Activated CD8-positive, alpha-beta memory T cell treated with anti-CD3 and anti-CD28 coated beads for 48 hours (primary cell): ENCODE results near the gene FHAD1.

Source experiments
- DNase-seq, 3 experiments: peaks; one replicate each; pipeline ENCODE4 v3.0.0-alpha.2; 2020; ENCODE audit warnings: low read depth in 2 of 3, low spot score in 2 of 3

The FHAD1 gene

DNA sequence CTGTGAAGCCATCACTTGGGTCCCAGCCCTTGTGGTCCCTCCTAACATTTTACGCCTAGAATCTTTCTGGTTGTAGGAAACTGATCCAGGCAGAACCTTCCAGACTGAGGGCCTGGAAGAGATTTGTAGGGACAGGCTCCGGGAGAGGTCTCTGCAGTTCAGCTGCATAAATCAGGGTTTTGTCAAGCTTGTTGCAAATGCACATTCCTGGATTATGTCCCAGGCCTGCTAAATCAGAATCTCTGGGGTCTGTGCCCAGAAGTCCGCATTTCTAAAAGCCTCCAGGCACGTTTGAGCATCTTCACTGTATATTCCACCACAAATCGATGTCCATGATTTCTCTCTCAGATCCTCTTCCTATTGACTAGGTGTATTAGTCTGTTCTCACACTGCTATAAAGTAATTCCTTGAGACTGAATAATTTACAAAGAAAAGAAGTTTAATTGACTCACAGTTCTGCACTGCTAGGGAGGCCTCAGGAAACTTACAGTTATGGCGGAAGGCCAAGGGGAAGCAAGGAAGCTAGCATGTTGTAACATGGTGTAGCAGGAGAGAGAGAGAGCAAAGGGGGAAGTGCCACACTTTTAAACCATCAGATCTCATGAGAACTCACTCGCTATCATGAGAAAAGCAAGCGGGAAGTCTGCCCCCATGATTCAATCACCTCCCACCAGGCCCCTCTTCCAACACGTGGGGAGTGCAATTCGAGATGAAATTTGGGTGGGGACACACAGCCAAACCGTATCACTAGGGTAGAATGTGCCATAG lies 1.2 kb upstream of the FHAD1 start:
- no peak for DNase-seq

DNA sequence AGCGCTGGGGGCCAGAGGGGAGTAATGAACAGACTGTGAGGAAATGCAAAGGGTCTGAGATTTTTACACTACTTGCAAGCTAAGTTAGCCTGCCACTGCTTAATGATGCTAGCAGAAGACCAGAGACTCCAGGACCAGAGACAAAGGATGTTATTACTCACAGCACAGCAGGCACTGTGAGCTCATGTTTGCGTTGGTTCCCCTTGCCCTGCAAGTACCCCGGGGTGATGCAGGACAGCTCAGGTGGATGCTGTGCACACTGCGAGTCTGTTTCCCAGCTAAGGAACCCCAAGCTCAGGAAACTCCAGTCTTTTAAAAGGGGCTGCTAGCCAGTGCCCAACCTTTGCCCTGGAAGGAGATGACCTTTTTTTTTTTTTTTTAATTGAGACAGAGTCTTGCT lies 1.2 kb downstream of the FHAD1 start:
- DNase-seq, result no peak

DNA sequence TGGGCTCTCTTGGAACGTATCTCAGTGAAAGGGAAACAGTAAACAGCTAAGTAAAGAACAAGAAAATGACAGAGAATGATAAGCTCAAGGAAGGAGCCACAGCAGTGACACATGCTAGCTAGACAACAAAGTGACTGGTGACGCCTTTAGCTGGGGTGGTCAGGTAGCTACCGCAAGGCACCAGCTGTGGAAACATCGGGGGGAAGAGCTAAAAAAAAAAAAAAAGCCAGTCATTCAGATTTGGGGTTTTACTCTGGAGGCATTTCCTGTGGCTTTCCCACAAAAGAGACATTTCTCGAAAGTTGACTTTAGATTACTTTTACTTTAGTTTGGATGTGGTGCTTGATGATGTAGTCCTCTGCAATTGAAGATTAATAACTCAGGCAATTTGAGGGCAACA lies 2.1 kb downstream of the FHAD1 start:
- peak in 1 of 3 experiments; percentile 39 for DNase-seq

DNA sequence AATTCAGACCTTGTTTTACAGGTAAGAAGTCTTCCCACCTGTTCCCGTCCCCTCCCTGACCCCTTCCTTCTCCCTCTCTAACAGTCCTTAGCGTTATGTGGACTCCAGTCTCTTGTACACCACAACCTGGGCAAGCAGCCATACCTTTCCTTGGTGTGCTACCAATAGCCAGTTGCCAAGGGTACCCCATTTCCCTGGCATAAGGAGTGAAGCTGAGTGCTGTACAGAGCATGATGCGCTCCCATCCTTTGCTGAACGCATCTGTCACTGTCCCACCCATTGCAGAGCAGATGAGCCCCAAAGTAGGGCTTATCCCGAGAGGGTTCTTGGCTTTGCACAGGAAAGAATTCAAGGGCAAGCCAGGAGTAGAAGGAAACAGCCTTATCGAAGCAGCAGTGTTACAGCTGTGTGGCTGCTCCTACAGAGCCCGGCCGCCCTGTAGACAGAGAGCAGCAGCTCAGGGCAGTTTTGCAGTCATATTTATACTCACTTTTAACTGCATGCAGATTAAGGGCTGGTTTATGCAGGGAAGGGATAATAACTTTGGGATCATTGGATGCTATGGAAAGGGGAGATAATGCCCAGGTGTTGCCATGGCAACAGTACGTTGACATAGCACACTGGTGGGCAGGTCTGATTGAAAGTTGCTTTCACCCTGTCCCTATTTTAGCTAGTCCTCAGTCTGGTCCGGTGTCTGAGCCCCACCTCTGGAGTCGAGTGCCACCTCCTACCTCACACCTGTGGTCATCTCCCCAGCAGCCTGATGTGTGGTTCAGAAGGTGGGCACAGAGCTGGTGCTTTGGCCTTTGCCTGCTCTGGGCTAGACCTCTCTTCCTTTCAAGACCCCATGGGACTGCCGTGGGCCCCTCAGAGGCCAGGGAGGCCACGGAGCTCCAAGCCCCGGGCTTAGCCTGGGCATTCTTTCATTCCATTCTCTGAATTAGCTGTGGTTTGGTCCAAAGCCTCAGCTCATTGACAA lies 5.1 kb downstream of the FHAD1 start:
- no peak for DNase-seq

DNA sequence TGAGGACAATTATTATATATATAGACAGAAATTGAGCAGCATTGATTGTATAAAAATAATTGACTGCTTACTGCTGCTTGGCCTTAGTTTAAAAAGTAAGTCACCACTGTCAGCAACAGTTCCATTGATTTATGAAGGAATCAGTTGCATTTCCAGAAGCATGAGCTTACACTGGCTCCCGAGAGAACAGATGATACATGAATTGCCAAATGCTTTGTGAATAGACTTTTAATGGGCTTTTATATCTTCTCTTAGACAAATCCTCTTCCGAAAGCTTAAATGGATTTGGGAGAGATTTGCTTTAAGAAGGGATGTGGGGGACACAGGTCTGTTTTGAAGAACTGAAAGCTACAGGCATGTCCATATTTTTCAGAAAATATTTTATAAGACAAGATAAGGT lies 7.5 kb downstream of the FHAD1 start:
- no peak for DNase-seq

DNA sequence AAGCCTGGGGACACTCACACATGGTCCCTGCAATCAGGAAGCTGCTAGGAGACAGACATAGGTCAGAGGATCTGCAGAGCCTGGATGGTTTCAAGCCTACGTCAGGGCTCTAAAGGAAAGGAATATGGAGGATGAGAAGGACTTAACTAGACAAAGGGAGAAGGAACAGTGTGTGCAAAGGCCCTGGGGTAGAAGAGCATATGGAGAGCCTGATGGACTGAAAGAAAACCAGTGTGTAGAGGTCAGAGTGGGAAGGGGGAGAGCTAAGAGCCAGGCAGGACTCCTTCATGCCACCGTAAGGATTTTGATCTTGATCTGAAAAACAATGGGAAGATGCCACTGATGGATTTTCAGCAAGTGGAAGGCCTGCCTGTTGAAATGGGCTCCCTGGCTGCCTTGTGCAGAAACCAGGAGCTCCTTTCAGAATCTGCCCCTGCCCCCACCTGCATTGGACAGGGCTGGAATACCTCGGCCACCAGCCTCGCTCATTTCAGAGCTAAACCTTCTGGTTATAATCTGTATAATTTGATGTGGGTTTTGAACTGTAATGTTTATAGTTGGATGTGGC lies 8.6 kb downstream of the FHAD1 start:
- DNase-seq, result no peak

DNA sequence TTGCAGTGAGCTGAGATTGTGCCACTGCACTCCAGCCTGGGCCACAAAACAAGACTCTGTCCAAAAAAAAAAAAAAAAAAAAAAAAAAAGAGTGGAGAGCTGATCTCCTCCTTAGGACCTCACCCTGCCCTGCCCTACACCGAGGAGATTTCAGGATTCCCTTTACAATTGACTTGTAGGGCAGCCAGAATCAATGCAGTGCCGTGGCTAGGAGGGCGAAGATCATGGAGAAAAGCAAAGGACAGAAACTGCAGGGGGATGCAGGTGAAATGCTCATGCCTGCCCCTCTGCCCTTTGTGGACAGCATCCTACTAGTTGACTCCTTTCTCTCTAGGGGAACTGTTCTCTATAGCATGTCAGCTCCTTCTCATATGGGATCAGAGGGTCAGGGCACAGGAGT lies 9.6 kb downstream of the FHAD1 start:
- DNase-seq, result no peak

DNA sequence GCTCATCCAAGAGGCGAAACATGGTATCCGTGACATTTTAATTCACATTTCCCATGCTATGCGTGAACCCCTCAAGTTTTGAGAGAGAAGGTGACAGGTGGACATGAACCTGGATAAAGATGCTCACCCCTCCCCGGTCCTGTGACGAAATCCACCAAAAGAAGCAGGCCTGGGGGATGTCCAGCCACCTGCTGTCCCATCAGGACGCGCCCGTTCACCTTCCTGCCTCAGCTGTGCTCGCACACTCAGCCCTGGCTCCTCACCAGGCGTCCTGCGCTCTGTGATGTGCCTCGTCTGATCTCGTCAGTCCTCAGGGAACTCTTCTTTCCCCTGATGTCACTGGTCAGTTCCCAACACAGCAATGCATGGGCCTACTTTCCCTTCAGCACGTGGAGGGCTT lies 10.3 kb downstream of the FHAD1 start:
- DNase-seq, result no peak

DNA sequence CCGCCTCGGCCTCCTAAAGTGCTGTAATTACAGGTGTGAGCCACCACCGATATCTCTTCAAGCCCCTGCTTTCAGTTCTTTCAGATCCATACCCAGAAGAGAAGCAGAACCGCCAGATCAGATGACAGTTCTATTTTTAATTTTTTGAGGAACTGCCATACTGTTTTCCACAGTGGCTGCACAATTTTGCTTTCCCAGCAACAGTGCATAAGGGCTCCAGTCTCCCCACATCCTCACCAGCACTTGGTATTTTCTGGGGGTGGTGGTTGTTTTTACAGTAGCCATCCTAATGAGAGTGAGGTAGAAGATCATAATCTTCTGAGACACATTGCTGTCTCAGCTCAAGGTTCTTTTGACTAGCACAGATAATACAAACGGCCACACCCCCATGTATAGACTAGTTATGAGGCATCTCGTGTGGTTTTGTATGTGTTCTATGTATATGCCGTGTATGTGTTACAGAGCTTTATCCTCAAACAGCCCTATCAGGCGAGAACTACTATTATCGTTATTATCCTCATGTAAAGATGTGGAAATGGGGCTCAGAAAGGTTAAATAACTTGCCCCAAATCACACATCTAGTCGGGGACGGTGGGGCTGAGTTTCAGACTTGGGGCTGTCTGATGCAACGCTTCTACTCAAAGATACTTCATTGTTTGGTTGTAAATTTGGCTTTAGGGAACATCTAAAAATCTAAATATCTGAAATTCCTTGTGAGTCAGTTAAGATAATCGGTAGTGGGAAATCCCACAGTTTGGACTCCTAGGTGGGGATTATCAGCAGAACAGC lies 12.0 kb downstream of the FHAD1 start:
- DNase-seq, result no peak

DNA sequence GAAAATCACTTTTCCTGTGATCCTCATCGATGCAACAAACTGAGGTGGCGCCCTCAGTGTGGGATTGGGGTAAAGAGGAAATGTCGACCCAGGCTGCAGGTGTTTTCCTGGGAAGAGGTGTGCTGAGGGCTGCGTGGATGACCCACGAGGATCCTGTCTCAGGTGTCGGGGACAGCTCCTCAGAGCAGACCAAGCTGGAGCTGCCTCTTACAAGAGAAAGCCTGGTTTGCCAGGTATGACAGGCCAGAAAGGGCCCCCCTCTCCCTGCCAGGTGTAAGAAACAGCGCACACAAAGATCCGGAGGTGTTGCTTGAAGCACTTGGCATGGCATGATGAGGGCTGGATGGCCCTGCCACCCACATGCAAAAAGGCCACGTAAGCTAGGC lies 12.6 kb downstream of the FHAD1 start:
- no peak for DNase-seq

DNA sequence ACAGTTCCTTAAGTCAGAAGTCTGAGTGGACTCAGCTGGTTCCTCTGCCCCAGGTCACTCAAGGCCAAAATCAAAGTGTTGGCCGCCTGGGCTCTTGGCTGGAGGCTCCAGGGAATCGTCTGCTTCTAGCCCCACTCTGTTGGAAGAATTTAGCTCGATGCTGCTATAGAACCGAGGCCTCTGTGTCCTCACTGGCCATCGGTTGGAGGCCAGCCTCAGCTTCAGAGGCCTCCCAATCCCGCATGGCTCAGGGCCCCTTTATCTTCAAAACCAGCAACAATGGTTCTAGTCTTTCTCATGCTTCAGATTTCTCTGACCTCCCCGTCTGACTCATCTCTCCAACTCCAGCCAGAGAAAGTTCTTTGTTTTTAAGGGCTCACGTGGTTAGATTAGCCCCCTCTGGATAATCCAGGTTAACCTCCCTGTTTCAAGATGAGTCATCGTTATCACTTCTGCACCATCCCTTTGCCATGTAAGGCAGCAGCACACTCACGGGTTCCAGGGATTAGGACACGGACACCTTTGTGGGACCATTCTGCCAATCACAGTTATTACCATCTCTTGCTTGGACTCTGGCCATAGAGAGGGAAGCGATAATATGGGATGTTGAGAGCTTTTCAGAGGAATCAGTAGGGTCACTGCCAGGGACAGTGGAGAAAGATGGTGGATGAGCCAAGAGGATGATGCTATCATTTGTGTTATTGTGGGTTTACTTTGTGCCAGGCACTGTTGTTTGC lies 13.6 kb downstream of the FHAD1 start:
- no peak for DNase-seq

DNA sequence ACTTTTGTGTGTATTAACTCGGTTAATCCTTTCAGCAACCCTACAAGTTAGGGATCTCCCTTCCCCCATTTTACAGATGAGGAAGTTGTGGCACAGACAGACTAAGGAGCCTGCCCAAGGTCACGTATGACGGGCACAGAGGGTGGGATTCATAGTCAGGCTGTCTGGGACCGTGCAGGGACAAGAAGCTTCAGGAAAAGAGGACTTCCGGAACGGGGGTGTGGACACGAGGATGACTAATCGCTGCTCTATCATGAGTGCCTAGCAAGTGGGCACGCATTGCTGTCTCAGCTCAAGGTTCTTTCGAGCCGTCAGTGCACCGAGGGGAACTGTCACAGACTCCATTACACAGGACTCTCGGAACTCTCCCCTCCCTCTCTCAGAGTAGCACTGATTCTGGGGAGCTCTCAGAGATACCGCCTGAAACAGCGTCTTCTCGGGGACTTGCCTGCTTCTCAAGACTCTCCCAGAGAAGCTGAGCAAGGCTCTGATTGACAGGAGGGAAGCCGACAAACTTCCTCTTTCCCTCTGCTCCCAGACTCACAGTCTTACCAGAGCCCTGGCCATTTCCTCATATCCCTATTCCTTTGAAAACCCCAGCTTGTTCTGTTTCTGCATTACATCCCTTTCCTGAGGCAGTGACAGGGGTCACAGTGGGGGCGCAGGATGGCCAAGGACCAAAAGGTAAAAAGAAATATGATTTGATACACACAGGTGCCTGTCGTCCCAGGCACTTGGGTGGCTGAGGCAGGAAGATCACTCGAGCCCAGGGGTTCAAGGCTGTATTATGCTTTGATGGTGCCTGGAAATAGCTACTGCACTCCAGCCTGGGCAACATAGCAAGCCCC lies 14.4 kb downstream of the FHAD1 start:
- no peak for DNase-seq

DNA sequence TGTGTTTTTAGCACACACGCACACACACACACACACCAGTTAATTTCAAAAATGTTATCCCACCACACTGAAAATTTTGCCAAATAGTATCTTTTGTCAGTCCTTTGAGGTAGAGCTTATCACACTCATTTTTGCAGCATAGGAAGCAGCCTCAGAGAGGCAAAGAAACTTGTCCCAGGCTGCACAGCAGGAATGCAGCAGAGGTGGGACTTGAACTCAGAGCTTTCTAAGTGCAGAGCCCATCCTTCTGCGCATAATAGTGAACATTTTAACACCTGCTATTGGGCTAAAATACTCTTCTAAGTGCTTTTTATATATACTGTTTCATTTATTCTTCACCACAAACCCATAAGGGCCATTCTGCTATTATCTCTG lies 15.0 kb downstream of the FHAD1 start:
- no peak for DNase-seq

DNA sequence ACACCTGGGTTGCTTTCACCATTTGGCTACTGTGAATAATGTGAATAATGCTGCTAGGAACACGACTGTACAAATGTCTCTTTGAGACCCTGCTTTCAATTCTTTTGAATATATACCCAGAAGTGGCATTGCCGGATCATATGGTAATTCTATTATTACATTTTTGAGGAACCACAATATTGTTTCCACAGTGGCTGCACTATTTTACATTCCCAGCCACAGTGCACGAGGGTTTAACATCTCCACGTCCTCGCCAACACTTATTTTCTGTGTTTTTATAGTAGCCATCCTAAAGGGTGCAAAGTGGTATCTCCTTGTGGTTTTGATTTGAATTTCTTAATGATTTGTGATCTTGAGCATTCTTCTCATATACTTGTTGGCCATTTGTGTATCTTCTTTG lies 15.7 kb downstream of the FHAD1 start:
- DNase-seq, result no peak

DNA sequence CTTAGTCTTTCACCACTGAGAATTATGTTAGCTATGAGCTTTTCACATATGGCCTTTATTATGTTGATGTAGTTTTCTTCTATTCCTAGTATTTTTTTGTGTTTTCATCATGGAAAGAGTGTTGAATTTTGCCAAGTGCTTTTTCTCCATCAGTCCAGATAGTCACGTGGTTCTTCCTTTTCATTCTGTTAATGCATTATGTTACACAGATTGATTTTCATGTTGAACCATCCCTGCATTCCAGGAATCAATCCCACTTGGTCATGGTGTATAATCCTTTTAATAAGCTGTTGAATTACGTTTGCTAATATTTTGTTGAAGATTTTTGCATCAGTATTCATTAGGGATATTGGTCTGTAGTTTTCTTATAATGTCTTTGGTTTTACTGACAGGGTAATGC lies 17.7 kb downstream of the FHAD1 start:
- no peak for DNase-seq

DNA sequence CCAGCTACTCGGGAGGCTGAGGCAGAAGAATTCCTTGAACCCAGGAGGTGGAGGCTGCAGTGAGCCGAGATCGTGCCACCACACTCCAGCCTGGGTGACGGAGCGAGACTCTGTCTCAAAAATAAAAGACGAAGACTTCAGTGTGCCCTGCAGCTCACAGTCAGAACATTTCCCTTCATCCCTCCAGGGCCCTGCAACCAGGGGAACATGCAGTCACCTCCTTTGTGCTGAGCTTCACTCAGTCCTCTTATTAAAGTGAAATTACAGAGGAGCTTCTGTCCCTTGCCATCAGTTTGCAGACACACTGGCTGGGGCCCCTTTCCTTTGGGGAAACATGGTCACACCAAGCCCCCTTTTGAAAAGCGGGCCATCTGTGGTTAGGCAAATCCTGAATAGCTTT lies 24.2 kb downstream of the FHAD1 start:
- no peak for DNase-seq

DNA sequence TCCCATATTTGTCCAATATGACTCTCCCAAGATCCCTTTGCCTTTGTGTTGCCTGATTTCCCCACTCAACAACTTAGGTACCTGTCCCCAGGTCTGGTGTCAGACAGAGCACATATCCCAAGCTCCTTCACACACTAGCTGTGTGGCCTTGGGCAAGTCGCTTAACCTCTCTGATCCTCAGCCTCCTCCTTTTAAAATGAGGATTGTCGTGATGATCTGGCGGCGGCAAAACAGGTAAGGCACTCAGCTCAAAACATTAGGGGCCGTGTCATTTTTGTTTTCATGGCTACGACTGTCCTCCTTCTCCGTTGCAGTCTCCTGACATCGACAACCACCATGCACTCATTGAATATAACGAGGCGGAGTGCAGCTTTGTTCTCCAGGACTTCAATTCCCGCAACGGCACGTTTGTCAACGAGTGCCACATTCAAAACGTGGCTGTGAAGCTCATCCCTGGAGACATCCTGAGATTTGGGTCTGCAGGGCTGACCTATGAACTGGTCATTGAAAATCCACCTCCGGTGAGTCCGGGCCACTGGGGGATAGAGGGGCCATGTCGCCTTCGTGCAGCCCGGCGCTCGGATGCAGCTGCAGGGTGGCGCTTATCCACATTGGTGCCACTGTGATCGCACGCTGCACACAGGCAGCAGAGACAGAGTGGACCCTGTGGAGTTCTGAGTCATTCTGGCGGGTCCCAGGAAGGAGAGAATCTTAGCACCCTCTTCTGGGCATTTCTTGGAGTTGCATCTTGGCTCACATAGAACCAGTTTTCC lies 25.2 kb downstream of the FHAD1 start:
- DNase-seq, result no peak

DNA sequence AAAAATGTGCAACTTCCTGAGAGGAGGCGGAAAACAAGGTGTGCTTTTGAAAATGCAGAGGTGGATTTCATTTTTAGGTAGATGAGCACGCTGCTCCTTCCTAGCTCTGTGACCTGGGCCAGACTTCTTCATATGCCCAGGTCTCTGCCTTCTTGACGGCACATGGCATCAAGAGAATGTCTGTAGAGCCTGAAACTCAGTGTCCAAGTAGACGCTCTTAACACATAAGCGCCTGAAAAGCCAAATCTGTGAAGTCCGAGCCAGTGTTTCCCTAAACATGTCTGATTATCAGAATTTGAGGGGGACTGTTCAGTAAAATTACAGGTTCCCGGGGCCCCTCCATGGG lies 25.7 kb downstream of the FHAD1 start:
- no peak for DNase-seq

DNA sequence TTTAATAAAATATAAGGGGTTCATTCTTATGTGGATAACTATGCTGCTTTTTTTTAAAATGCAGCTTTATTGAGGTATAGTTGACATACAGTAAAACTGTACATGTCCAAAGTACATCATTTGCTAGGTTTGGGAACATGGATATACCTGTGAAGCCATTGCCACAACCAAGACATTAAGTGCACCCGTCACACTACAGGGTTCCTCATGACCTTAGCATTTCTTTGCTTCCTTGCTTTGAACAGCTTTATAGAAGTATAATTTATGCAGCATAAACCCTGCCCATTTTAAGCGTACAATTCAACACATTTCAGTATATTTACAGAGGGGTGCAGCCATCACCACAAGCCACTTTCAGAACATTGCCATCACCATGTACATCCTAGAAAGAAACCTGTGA lies 26.3 kb downstream of the FHAD1 start:
- DNase-seq, result no peak
